KMS-11 (cell line): ENCODE data around the gene COPS4.
"Not testable (repeated sequence)": the region's sequence is repeated elsewhere in the genome, so short reads cannot be mapped to it uniquely, and the experiment has no call there.

ENCODE experiments used
- H2AFZ ChIP-seq: fragments of 200-600 bp; sonication (generic); 2 replicates; pipeline ENCODE4 v1.6.1; 2016; ENCODE audit warnings: antibody characterized with exemption, mixed run types, low read depth
- H3K27ac ChIP-seq: fragments of 200-600 bp; sonication (generic); 2 replicates; pipeline ENCODE4 v1.6.1; 2016; ENCODE audit warnings: mild to moderate bottlenecking, mixed run types
- H3K27me3 ChIP-seq: fragments of 200-600 bp; sonication (generic); 2 replicates; pipeline ENCODE4 v1.6.1; 2017; ENCODE audit warnings: mild to moderate bottlenecking, low read depth, mixed run types, moderate library complexity; ENCODE audit not compliant: insufficient read depth
- H3K36me3 ChIP-seq: fragments of 200-600 bp; sonication (generic); 2 replicates; pipeline ENCODE4 v1.6.1; 2017; ENCODE audit warnings: mild to moderate bottlenecking, mixed run types; ENCODE audit not compliant: insufficient read depth
- H3K4me1 ChIP-seq: fragments of 200-600 bp; sonication (generic); 2 replicates; pipeline ENCODE4 v1.6.1; 2016; ENCODE audit warnings: mild to moderate bottlenecking, low read depth, mixed run types; ENCODE audit not compliant: poor library complexity, severe bottlenecking
- H3K4me2 ChIP-seq: fragments of 200-600 bp; sonication (generic); 2 replicates; pipeline ENCODE4 v1.7.0; 2016; ENCODE audit warnings: mild to moderate bottlenecking, mixed run types
- H3K4me3 ChIP-seq: fragments of 200-600 bp; sonication (generic); IDR thresholded peaks from 2 replicates; pipeline ENCODE4 v1.6.1; 2017; ENCODE audit warnings: low read depth, low read length, mixed read lengths; ENCODE audit not compliant: insufficient read depth
- H3K79me2 ChIP-seq: fragments of 200-600 bp; sonication (generic); 2 replicates; pipeline ENCODE4 v1.6.1; 2016; ENCODE audit warnings: low read depth, mixed run types; ENCODE audit not compliant: insufficient read depth
- H3K9ac ChIP-seq: fragments of 200-600 bp; sonication (generic); 2 replicates; pipeline ENCODE4 v1.6.1; 2016; ENCODE audit warnings: mild to moderate bottlenecking, mixed run types
- H4K20me1 ChIP-seq: fragments of 200-600 bp; sonication (generic); 2 replicates; pipeline ENCODE4 v1.6.1; 2016; ENCODE audit warnings: mild to moderate bottlenecking, mixed run types; ENCODE audit not compliant: insufficient read depth
- CTCF ChIP-seq: fragments of 200-600 bp; sonication (generic); conservative IDR thresholded peaks from 2 replicates; pipeline ENCODE4 v1.6.1; 2017; ENCODE audit warnings: low read depth, mild to moderate bottlenecking, antibody characterized with exemption, low read length, moderate library complexity, mixed read lengths

COPS4 gene

GRCh38 chr4:83110970-83111750 lies 76.2 kb downstream of the COPS4 start:
- Histone ChIP-seq H3K4me2 (peak overlapping the region; percentile 77), H3K4me3 (no peak overlapping the region), H2AFZ (peak overlapping the region; percentile 85), H3K4me1 (peaks cover 40% of the 10 kb centered on the region), H3K27me3 (no peaks in the 10 kb centered on the region), H3K36me3 (no peaks in the 10 kb centered on the region), H3K9ac (peak overlapping the region; percentile 73; the same call in 1 of the 2 replicates), H4K20me1 (no peaks in the 10 kb centered on the region), H3K27ac (peak overlapping the region; percentile 55), H3K79me2 (no peaks in the 10 kb centered on the region)
- TF ChIP-seq CTCF: no peak

- not testable (repeated sequence) for H3K9ac ChIP-seq, H4K20me1 ChIP-seq, H3K4me2 ChIP-seq, H2AFZ ChIP-seq, H3K79me2 ChIP-seq, H3K27ac ChIP-seq, H3K27me3 ChIP-seq, H3K36me3 ChIP-seq, H3K4me3 ChIP-seq
- H3K4me1 ChIP-seq: peaks cover 41% of the 10 kb centered on the region
Observed at GRCh38 chr4:83111751-83112141, 76.8 kb downstream of the COPS4 start.

GRCh38 chr4:83112231-83112630 lies 77.2 kb downstream of the COPS4 start:
- Histone ChIP-seq H3K4me1 (peaks cover 41% of the 10 kb centered on the region), H3K79me2 (no peaks in the 10 kb centered on the region), H3K27ac (no peak overlapping the region), H2AFZ (no peak overlapping the region), H4K20me1 (no peaks in the 10 kb centered on the region), H3K4me3 (no peak overlapping the region), H3K36me3 (no peaks in the 10 kb centered on the region), H3K4me2 (no peak overlapping the region), H3K9ac (no peak overlapping the region), H3K27me3 (no peaks in the 10 kb centered on the region)
- no peak for TF ChIP-seq CTCF

GRCh38 chr4:83112678-83113428 lies 77.9 kb downstream of the COPS4 start:
- Histone ChIP-seq H3K4me1 (peaks cover 41% of the 10 kb centered on the region), H3K27me3 (no peaks in the 10 kb centered on the region), H3K79me2 (no peaks in the 10 kb centered on the region), H2AFZ (no peak overlapping the region), H3K9ac (no peak overlapping the region), H3K27ac (no peak overlapping the region), H3K4me2 (no peak overlapping the region), H4K20me1 (no peaks in the 10 kb centered on the region), H3K36me3 (no peaks in the 10 kb centered on the region), H3K4me3 (no peak overlapping the region)
- TF ChIP-seq CTCF: no peak

GRCh38 chr4:83113429-83113786 lies 78.4 kb downstream of the COPS4 start:
- no peak overlapping the region for H3K4me2 ChIP-seq
- no peak for TF ChIP-seq CTCF
- H4K20me1 ChIP-seq: no peaks in the 10 kb centered on the region
- peaks cover 41% of the 10 kb centered on the region for H3K4me1 ChIP-seq
- H3K27ac ChIP-seq: no peak overlapping the region
- no peaks in the 10 kb centered on the region for H3K79me2 ChIP-seq
- no peaks in the 10 kb centered on the region for H3K36me3 ChIP-seq
- no peak overlapping the region for H3K4me3 ChIP-seq
- no peaks in the 10 kb centered on the region for H3K27me3 ChIP-seq
- H3K9ac ChIP-seq: no peak overlapping the region
- no peak overlapping the region for H2AFZ ChIP-seq
